ENCODE measurements around the gene SYCN.

- TF ChIP-seq FOXJ3 (CRISPR knock-in tag; IDR thresholded peaks at IDR 0.05; ENCODE audit: borderline replicate concordance) (no peak), KDM3A (CRISPR knock-in tag; IDR thresholded peaks at IDR 0.05; ENCODE audit: low read depth) (no peak), HNRNPLL (IDR thresholded peaks at IDR 0.05; ENCODE audit: low read depth, low read length, poor library complexity, severe bottlenecking) (no peak), BCLAF1 (IDR thresholded peaks at IDR 0.05) (no peak), CHD2 (IDR thresholded peaks at IDR 0.05; ENCODE audit: low read depth, low read length) (no peak), FOSL1 (CRISPR knock-in tag; IDR thresholded peaks at IDR 0.05; ENCODE audit: borderline replicate concordance) (no peak), RAD51 (IDR thresholded peaks at IDR 0.05; ENCODE audit: borderline replicate concordance) (no peak), CEBPZ (IDR thresholded peaks at IDR 0.05; ENCODE audit: low read length) (no peak), CREB1 (IDR thresholded peaks at IDR 0.05) (no peak), CREB1 (CRISPR knock-in tag; IDR thresholded peaks at IDR 0.05) (no peak), NFRKB (IDR thresholded peaks at IDR 0.05) (no peak)
- TF ChIP-seq, protein P1, sequence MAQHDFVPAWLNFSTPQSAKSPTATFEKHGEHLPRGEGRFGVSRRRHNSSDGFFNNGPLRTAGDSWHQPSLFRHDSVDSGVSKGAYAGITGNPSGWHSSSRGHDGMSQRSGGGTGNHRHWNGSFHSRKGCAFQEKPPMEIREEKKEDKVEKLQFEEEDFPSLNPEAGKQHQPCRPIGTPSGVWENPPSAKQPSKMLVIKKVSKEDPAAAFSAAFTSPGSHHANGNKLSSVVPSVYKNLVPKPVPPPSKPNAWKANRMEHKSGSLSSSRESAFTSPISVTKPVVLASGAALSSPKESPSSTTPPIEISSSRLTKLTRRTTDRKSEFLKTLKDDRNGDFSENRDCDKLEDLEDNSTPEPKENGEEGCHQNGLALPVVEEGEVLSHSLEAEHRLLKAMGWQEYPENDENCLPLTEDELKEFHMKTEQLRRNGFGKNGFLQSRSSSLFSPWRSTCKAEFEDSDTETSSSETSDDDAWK (CRISPR knock-in tag; IDR thresholded peaks at IDR 0.05): no peak
- TF ChIP-seq, protein P2, sequence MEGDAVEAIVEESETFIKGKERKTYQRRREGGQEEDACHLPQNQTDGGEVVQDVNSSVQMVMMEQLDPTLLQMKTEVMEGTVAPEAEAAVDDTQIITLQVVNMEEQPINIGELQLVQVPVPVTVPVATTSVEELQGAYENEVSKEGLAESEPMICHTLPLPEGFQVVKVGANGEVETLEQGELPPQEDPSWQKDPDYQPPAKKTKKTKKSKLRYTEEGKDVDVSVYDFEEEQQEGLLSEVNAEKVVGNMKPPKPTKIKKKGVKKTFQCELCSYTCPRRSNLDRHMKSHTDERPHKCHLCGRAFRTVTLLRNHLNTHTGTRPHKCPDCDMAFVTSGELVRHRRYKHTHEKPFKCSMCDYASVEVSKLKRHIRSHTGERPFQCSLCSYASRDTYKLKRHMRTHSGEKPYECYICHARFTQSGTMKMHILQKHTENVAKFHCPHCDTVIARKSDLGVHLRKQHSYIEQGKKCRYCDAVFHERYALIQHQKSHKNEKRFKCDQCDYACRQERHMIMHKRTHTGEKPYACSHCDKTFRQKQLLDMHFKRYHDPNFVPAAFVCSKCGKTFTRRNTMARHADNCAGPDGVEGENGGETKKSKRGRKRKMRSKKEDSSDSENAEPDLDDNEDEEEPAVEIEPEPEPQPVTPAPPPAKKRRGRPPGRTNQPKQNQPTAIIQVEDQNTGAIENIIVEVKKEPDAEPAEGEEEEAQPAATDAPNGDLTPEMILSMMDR (CRISPR knock-in tag; IDR thresholded peaks at IDR 0.05): no peak
- TF ChIP-seq, protein P3, sequence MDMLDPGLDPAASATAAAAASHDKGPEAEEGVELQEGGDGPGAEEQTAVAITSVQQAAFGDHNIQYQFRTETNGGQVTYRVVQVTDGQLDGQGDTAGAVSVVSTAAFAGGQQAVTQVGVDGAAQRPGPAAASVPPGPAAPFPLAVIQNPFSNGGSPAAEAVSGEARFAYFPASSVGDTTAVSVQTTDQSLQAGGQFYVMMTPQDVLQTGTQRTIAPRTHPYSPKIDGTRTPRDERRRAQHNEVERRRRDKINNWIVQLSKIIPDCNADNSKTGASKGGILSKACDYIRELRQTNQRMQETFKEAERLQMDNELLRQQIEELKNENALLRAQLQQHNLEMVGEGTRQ (IDR thresholded peaks at IDR 0.05; ENCODE audit: low read depth, low read length): no peak
- TF ChIP-seq, protein P3 (CRISPR knock-in tag; IDR thresholded peaks at IDR 0.05; ENCODE audit: borderline replicate concordance): no peak
Measured at GRCh38 chr19:39238944-39239343, 34.9 kb upstream of the SYCN start.
